Epidermal melanocyte (primary cell): ENCODE results near the gene SERHL2.
"Not testable (repeated sequence)": the region's sequence is repeated elsewhere in the genome, so short reads cannot be mapped to it uniquely, and the experiment has no call there.

Source experiments
- DNase-seq: peaks from one replicate; pipeline ENCODE4 v3.0.0; 2011; ENCODE audit warnings: low spot score; ENCODE audit not compliant: insufficient read length

The SERHL2 gene

GRCh38 chr22:42553475-42554361 is at the start of gene SERHL2:
Gene SERHL2, plus strand, starts transcription at chr22:42553956. Its CDS starts 65 bp downstream, at chr22:42554021.
- DNase-seq = peak; percentile 76

- not testable (repeated sequence) for DNase-seq
These were observed 45.3 kb upstream of the SERHL2 start for GRCh38 chr22:42508327-42508974.

GRCh38 chr22:42508975-42509364 is 44.8 kb upstream of the SERHL2 start:
- DNase-seq = not testable (repeated sequence)

- DNase-seq = no peak
These were observed 44.2 kb upstream of the SERHL2 start for GRCh38 chr22:42509548-42509947.

- no peak for DNase-seq
These were observed 42.3 kb upstream of the SERHL2 start for GRCh38 chr22:42511401-42511891.

GRCh38 chr22:42512273-42512990 is 41.3 kb upstream of the SERHL2 start:
- not testable (repeated sequence) for DNase-seq

GRCh38 chr22:42514331-42514730 is 39.4 kb upstream of the SERHL2 start:
- DNase-seq = not testable (repeated sequence)

GRCh38 chr22:42515304-42515703 is 38.5 kb upstream of the SERHL2 start:
- DNase-seq = not testable (repeated sequence)

GRCh38 chr22:42515896-42516295 is 37.9 kb upstream of the SERHL2 start:
- DNase-seq = no peak

GRCh38 chr22:42517103-42517502 is 36.7 kb upstream of the SERHL2 start:
- not testable (repeated sequence) for DNase-seq

GRCh38 chr22:42518638-42519524 is 34.9 kb upstream of the SERHL2 start:
- not testable (repeated sequence) for DNase-seq

GRCh38 chr22:42519525-42520401 is 34.0 kb upstream of the SERHL2 start, which contains the start of gene RRP7A:
Gene RRP7A, minus strand, starts transcription at chr22:42519796. Its CDS starts 10 bp downstream, at chr22:42519786.
- DNase-seq = peak; percentile 62

- DNase-seq = no peak
These were observed 32.6 kb upstream of the SERHL2 start for GRCh38 chr22:42521228-42521546.

GRCh38 chr22:42522546-42522945 is 31.2 kb upstream of the SERHL2 start:
- no peak for DNase-seq

GRCh38 chr22:42528591-42529307 is 25.0 kb upstream of the SERHL2 start:
- no peak for DNase-seq

GRCh38 chr22:42529435-42529834 is 24.3 kb upstream of the SERHL2 start:
- not testable (repeated sequence) for DNase-seq

GRCh38 chr22:42531401-42532084 is 22.2 kb upstream of the SERHL2 start:
- DNase-seq = not testable (repeated sequence)

GRCh38 chr22:42533638-42533977 is 20.1 kb upstream of the SERHL2 start:
- no peak for DNase-seq
